Melanocyte of skin (primary cell): ENCODE measurements around the gene HS6ST1. TPM values are rescaled to one million over a fixed set of nuclear protein-coding genes. Genes with fewer than 3 reads are reported as not detected.

Experiments
- small RNA-seq, 2 donors: library from RNA; depleted of rRNA; stranded (forward); fragments of <200 nt; gene quantifications; one replicate each; pipeline ENCODE3, GENCODE V24; 2012
- total RNA-seq, 2 donors: library from RNA; depleted of rRNA; stranded (reverse); fragments of >200 nt; gene quantifications; 2 replicates each; pipeline ENCODE4 v1.2.3, GENCODE V29; 2012

HS6ST1 gene, protein sequence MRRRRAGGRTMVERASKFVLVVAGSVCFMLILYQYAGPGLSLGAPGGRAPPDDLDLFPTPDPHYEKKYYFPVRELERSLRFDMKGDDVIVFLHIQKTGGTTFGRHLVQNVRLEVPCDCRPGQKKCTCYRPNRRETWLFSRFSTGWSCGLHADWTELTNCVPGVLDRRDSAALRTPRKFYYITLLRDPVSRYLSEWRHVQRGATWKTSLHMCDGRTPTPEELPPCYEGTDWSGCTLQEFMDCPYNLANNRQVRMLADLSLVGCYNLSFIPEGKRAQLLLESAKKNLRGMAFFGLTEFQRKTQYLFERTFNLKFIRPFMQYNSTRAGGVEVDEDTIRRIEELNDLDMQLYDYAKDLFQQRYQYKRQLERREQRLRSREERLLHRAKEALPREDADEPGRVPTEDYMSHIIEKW
- total RNA-seq, result 10 to 100 TPM; 10.7 to 13.1 TPM

DNA sequence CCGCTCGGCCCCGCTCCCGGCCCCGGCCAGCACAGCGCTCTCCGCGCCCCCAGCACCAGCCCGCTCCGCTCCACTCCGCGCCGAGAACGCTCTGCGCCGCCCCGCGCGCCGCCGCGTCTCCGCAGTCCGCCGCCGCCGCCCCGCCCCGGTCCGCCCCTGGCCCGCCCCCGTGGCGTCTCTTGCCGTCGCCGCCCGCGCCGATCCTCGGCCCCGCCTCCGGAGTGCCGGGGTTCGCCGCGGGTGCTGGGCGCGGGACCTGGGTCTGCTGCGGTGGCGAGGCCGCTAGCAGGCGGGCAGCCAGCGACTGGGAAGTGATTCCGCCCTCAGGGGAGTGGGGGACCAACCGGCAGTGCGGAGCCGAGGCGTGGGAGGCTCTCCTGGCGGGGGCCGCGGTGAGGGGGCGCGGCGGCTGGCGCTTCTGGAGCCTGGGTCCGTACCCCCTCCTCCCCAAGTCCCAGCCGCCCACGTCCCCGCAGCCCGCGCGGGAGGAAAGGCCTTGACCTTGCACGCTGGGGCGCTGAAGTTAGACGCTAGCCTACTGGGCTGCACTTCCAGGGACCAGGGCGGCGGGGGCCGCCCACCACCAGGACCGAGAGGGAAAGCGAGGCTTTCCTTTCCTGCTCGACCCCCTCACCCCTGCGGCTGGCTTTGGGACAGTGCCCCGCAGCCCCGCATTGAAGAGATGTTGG lies at the start of gene HS6ST1:
TSS of gene HS6ST1 (minus strand) at position 93 of the 689 bp plus-strand sequence. CDS start 305 bp downstream, outside the sequence.

Small RNAs within 50 kb of the gene (small RNA-seq; reads per million reads assigned to genes)
- gene RF00019, result 0 reads per million in 2 donors

Other genes starting within 250 kb of the HS6ST1 start
- gene UGGT1, start 227.7 kb downstream of the HS6ST1 start, total RNA-seq, result 10 to 100 TPM; 27.2 to 48.6 TPM